Activated CD8-positive, alpha-beta memory T cell treated with anti-CD3 and anti-CD28 coated beads for 36 hours (primary cell): Measurements from ENCODE around the gene CBX7. TPM values are rescaled to one million over a fixed set of nuclear protein-coding genes. Genes with fewer than 3 reads are reported as not detected.

Experiments used
- CTCF ChIA-PET: fragments of 350-600 bp; sonication (Branson Sonifier 250); formaldehyde crosslinking; loops from one replicate; lab custom pipeline; 2021; ENCODE audit warnings: antibody characterized with exemption; lab: Charles Lee
- POLR2A ChIA-PET: fragments of 350-600 bp; sonication (Branson Sonifier 250); formaldehyde crosslinking; loops from one replicate; lab custom pipeline; 2021; ENCODE audit warnings: antibody characterized with exemption; lab: Charles Lee
- total RNA-seq, 2 experiments: library from RNA; stranded (reverse); gene quantifications; one replicate each; pipeline ENCODE4 v1.2.3, GENCODE V29; 2021

CBX7 gene
- total RNA-seq, 2 experiments from 2014 or later = 16.7 to 16.8 TPM

- ChIA-PET POLR2A (interaction anchor here (0.6 to 0.9 kb wide), 3 partner anchors 23 to 233 kb away, joined by 3 to 8 read pairs (median 3); no protein-coding TSS in a partner anchor), CTCF (interaction anchor here (0.6 kb wide), 1 partner anchor 43 kb away, joined by 3 read pairs; no protein-coding TSS in a partner anchor)
Measured at GRCh38 chr22:39091126-39092081, 61.1 kb downstream of the CBX7 start.

GRCh38 chr22:39090426-39091064, 61.9 kb downstream of the CBX7 start:
- POLR2A ChIA-PET = interaction anchor here (1.1 to 1.4 kb wide), 2 partner anchors 9 to 25 kb away, joined by 4 to 5 read pairs; no protein-coding TSS in a partner anchor
- CTCF ChIA-PET = interaction anchor here (1.0 to 1.8 kb wide), 2 partner anchors 25 to 28 kb away, joined by 3 to 5 read pairs; no protein-coding TSS in a partner anchor

- CTCF ChIA-PET = interaction anchor here (1.0 to 2.5 kb wide), 4 partner anchors 9 to 29 kb away, joined by 3 to 8 read pairs (median 4); no protein-coding TSS in a partner anchor
Measured at GRCh38 chr22:39089928-39090327, 62.6 kb downstream of the CBX7 start.

GRCh38 chr22:39088685-39089032, 63.8 kb downstream of the CBX7 start:
- POLR2A ChIA-PET = no interaction called here
- CTCF ChIA-PET = interaction anchor here (0.6 to 2.5 kb wide), 3 partner anchors 8 to 1604 kb away, joined by 4 to 8 read pairs (median 4); no protein-coding TSS in a partner anchor

More at GRCh38 chr22:39089928-39090327, 62.6 kb downstream of the CBX7 start:
- POLR2A ChIA-PET = interaction anchor here (1.1 to 1.4 kb wide), 2 partner anchors 9 to 26 kb away, joined by 4 to 5 read pairs; no protein-coding TSS in a partner anchor

GRCh38 chr22:39087881-39088684, 64.4 kb downstream of the CBX7 start:
- POLR2A ChIA-PET = no interaction called here
- CTCF ChIA-PET = interaction anchor here (2.5 kb wide), 1 partner anchor 9 kb away, joined by 8 read pairs; no protein-coding TSS in a partner anchor

GRCh38 chr22:39087098-39087497, 65.4 kb downstream of the CBX7 start:
- ChIA-PET POLR2A (no interaction called here), CTCF (interaction anchor here (2.5 kb wide), 1 partner anchor 8 kb away, joined by 8 read pairs; no protein-coding TSS in a partner anchor)

- ChIA-PET POLR2A (no interaction called here), CTCF (interaction anchor here (1.1 kb wide), 1 partner anchor 51 kb away, joined by 3 read pairs; no protein-coding TSS in a partner anchor)
Measured at GRCh38 chr22:39084666-39085065, 67.8 kb downstream of the CBX7 start.

GRCh38 chr22:39083212-39084165, 69.0 kb downstream of the CBX7 start:
- POLR2A ChIA-PET = no interaction called here
- CTCF ChIA-PET = interaction anchor here (1.1 kb wide), 1 partner anchor 52 kb away, joined by 3 read pairs; no protein-coding TSS in a partner anchor

- POLR2A ChIA-PET = no interaction called here
- CTCF ChIA-PET = interaction anchor here (1.2 kb wide), 2 partner anchors 8 to 108 kb away, joined by 3 to 4 read pairs; no protein-coding TSS in a partner anchor
Measured at GRCh38 chr22:39081598-39081997, 70.9 kb downstream of the CBX7 start.

- ChIA-PET POLR2A (interaction anchor here (0.9 kb wide), 1 partner anchor 37 kb away, joined by 3 read pairs; no protein-coding TSS in a partner anchor), CTCF (interaction anchor here (1.2 kb wide), 2 partner anchors 8 to 107 kb away, joined by 3 to 4 read pairs; no protein-coding TSS in a partner anchor)
Measured at GRCh38 chr22:39081016-39081415, 71.5 kb downstream of the CBX7 start.

Other genes with a start within 250 kb of the CBX7 start
- gene APOBEC3A, start 195.1 kb downstream of the CBX7 start, total RNA-seq = not detected
- gene APOBEC3B, start 170.3 kb downstream of the CBX7 start, total RNA-seq = 10 to 100 TPM; 10.4 to 10.7 TPM
- gene APOBEC3C, start 138.4 kb downstream of the CBX7 start, total RNA-seq = 100 to 1,000 TPM; 117 to 120 TPM
- 10 to 100 TPM; 44.6 to 45.2 TPM for gene APOBEC3D, start 131.6 kb downstream of the CBX7 start, total RNA-seq
- gene APOBEC3F, start 111.8 kb downstream of the CBX7 start, total RNA-seq = 10 to 100 TPM; 28.6 to 30.0 TPM
- gene APOBEC3G, start 75.4 kb downstream of the CBX7 start, total RNA-seq = 100 to 1,000 TPM; 129 to 137 TPM
- gene APOBEC3H, start 55.4 kb downstream of the CBX7 start, total RNA-seq = 10 to 100 TPM; 11.0 to 11.6 TPM
- 1 to 10 TPM in 1 of 2 experiments, under 1 TPM in 1; 0.78 to 1.2 TPM for gene PDGFB, start 92.3 kb upstream of the CBX7 start, total RNA-seq
- gene RPL3, start 166.9 kb upstream of the CBX7 start, total RNA-seq = 1,000 to 10,000 TPM; 2,644 to 2,715 TPM
- 1 to 10 TPM; 3.8 to 4.2 TPM for gene SYNGR1, start 197.3 kb upstream of the CBX7 start, total RNA-seq
- gene TAB1, start 247.1 kb upstream of the CBX7 start, total RNA-seq = 10 to 100 TPM; 24.2 to 24.3 TPM